ENCODE data around the gene RNF141.

RNF141 gene

GRCh38 chr11:10558288-10558687, 17.3 kb upstream of the RNF141 start:
- DNase-seq, result no peak

- DNase-seq, result no peak
Measured at GRCh38 chr11:10556590-10556989, 15.6 kb upstream of the RNF141 start.

GRCh38 chr11:10551845-10552352, 10.9 kb upstream of the RNF141 start:
- no peak for DNase-seq

- DNase-seq, result no peak
Measured at GRCh38 chr11:10551290-10551592, 10.3 kb upstream of the RNF141 start.

GRCh38 chr11:10550503-10551289, 9.7 kb upstream of the RNF141 start:
- no peak for DNase-seq

- DNase-seq, result no peak
Measured at GRCh38 chr11:10544491-10545465, 3.8 kb upstream of the RNF141 start.

GRCh38 chr11:10543782-10544181, 2.8 kb upstream of the RNF141 start:
- DNase-seq, result no peak

GRCh38 chr11:10542776-10543175, 1.8 kb upstream of the RNF141 start:
- no peak for DNase-seq

- DNase-seq, result no peak
Measured at GRCh38 chr11:10541561-10541930, 559 bp upstream of the RNF141 start.

- DNase-seq, result peak; percentile 52
Measured at GRCh38 chr11:10540546-10540914, 457 bp downstream of the RNF141 start.

GRCh38 chr11:10539339-10539738, 1.6 kb downstream of the RNF141 start:
- DNase-seq, result no peak

GRCh38 chr11:10538924-10539323, 2.1 kb downstream of the RNF141 start:
- DNase-seq, result no peak

- no peak for DNase-seq
Measured at GRCh38 chr11:10537600-10537999, 3.4 kb downstream of the RNF141 start.

- no peak for DNase-seq
Measured at GRCh38 chr11:10534316-10534715, 6.7 kb downstream of the RNF141 start.

GRCh38 chr11:10533323-10533722, 7.7 kb downstream of the RNF141 start:
- no peak for DNase-seq

GRCh38 chr11:10532526-10532925, 8.5 kb downstream of the RNF141 start:
- no peak for DNase-seq

GRCh38 chr11:10529279-10529678, 11.7 kb downstream of the RNF141 start:
- no peak for DNase-seq

GRCh38 chr11:10528121-10528520, 12.9 kb downstream of the RNF141 start:
- no peak for DNase-seq

- DNase-seq, result no peak
Measured at GRCh38 chr11:10526974-10527918, 13.7 kb downstream of the RNF141 start.

- DNase-seq, result no peak
Measured at GRCh38 chr11:10524471-10524870, 16.5 kb downstream of the RNF141 start.

GRCh38 chr11:10522921-10523320, 18.1 kb downstream of the RNF141 start:
- no peak for DNase-seq

GRCh38 chr11:10522276-10522675, 18.7 kb downstream of the RNF141 start:
- DNase-seq, result no peak

GRCh38 chr11:10520562-10520961, 20.4 kb downstream of the RNF141 start:
- no peak for DNase-seq

Measured in NCI-H1092 treated with DMSO at 0.1 percent for 48 hours (cell line).